Duodenal mucosa (tissue), 2 donors: Measurements from ENCODE around the gene PRR16.

Source experiments
- H3K27ac ChIP-seq: one replicate; pipeline ENCODE4 v1.7.0; 2013; ENCODE audit warnings: low read depth, low read length
- H3K27me3 ChIP-seq, 2 donors: one replicate each; pipeline ENCODE4 v1.7.0; 2013; ENCODE audit warnings: low read length in 2 of 2, control low read depth in 1 of 2; ENCODE audit not compliant: insufficient read depth in 2 of 2, control insufficient read depth in 1 of 2
- H3K36me3 ChIP-seq, 2 donors: one replicate each; pipeline ENCODE4 v1.7.0; 2013; ENCODE audit warnings: low read length in 2 of 2, control low read depth in 1 of 2; ENCODE audit not compliant: insufficient read depth in 2 of 2, control insufficient read depth in 1 of 2
- H3K4me1 ChIP-seq, 2 donors: one replicate each; pipeline ENCODE4 v1.7.0; 2013; ENCODE audit warnings: low read length in 2 of 2, control low read depth in 1 of 2; ENCODE audit not compliant: insufficient read depth in 2 of 2, control insufficient read depth in 1 of 2
- H3K4me3 ChIP-seq, 2 donors: one replicate each; pipeline ENCODE4 v1.7.0; 2013; ENCODE audit warnings: low read length in 2 of 2, low read depth in 1 of 2
- H3K9ac ChIP-seq, 2 donors: one replicate each; pipeline ENCODE4 v1.7.0; 2013; ENCODE audit warnings: low read length in 2 of 2, low read depth in 1 of 2
- H3K9me3 ChIP-seq, 2 donors: one replicate each; pipeline ENCODE4 v1.7.0; 2013; ENCODE audit warnings: low read length in 2 of 2, control low read depth in 1 of 2; ENCODE audit not compliant: control insufficient read depth in 1 of 2

PRR16 gene

GRCh38 chr5:120446068-120446492 lies 18.0 kb upstream of the PRR16 start:
- Histone ChIP-seq H3K4me1 (no peaks in the 10 kb centered on the region), H3K36me3 (no peaks in the 10 kb centered on the region), H3K27me3 (no peaks in the 10 kb centered on the region), H3K9ac (no peak overlapping the region), H3K9me3 (no peaks in the 10 kb centered on the region), H3K4me3 (no peak overlapping the region), H3K27ac (no peak overlapping the region)

- Histone ChIP-seq H3K27me3 (no peaks in the 10 kb centered on the region), H3K27ac (no peak overlapping the region), H3K4me3 (no peak overlapping the region), H3K9me3 (no peaks in the 10 kb centered on the region), H3K4me1 (no peaks in the 10 kb centered on the region), H3K36me3 (no peaks in the 10 kb centered on the region), H3K9ac (no peak overlapping the region)
Observed at GRCh38 chr5:120446901-120447300, 17.2 kb upstream of the PRR16 start.

GRCh38 chr5:120447706-120448239 lies 16.3 kb upstream of the PRR16 start:
- no peaks in the 10 kb centered on the region for H3K9me3 ChIP-seq
- no peaks in the 10 kb centered on the region for H3K27me3 ChIP-seq
- H3K4me3 ChIP-seq: no peak overlapping the region
- H3K36me3 ChIP-seq: no peaks in the 10 kb centered on the region
- H3K9ac ChIP-seq: no peak overlapping the region
- H3K4me1 ChIP-seq: no peaks in the 10 kb centered on the region
- no peak overlapping the region for H3K27ac ChIP-seq

- no peak overlapping the region for H3K27ac ChIP-seq
Observed at GRCh38 chr5:120449501-120449900, 14.6 kb upstream of the PRR16 start.

DNA sequence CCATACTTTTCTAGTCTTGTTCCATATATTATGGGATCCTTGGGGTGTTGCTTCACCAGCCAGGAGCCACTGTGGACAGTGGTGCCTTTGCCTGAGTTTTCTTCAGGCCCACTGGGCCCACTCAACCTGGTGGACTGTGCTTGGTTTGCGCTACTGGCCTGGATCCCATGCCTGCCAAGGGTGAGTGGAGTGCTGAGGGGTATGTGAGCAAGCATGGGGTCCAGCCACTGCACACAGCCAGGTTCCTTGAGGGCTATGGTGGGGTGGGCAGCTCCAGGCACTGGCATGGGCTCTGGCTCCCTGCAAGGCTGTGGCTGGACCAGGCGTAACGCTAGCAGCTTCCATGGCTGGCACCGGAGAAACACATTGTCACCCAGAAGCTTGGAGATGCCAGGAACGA lies 13.2 kb upstream of the PRR16 start:
- Histone ChIP-seq H3K36me3 (no peaks in the 10 kb centered on the region), H3K27ac (no peak overlapping the region), H3K4me3 (no peak overlapping the region), H3K9me3 (no peaks in the 10 kb centered on the region), H3K9ac (no peak overlapping the region), H3K4me1 (no peaks in the 10 kb centered on the region), H3K27me3 (no peaks in the 10 kb centered on the region)

More at GRCh38 chr5:120449501-120449900, 14.6 kb upstream of the PRR16 start:
- H3K9me3 ChIP-seq: no peaks in the 10 kb centered on the region
- no peaks in the 10 kb centered on the region for H3K27me3 ChIP-seq
- H3K9ac ChIP-seq: no peak overlapping the region
- H3K36me3 ChIP-seq: no peaks in the 10 kb centered on the region
- H3K4me1 ChIP-seq: no peaks in the 10 kb centered on the region
- no peak overlapping the region for H3K4me3 ChIP-seq

DNA sequence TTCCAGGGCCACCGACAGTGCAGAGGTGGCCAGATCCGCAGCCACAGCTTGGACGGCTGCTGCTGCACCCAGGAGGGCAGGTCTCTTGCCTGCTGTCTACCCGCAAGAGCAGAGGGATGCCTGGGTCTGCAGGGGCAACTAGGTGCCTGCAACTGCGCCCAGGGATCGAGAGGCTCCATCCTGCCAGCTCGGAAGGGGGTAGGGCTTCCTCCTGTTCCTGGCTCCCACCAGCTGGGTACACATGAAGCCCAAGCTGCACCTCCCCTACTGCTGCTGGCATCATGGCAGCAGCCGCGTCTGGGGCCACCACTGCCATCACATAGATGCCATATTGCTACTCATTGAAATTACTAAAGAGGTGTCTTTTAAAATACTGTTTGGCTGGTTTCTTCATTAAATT lies 12.7 kb upstream of the PRR16 start:
- Histone ChIP-seq H3K9ac (no peak overlapping the region), H3K9me3 (no peaks in the 10 kb centered on the region), H3K36me3 (no peaks in the 10 kb centered on the region), H3K27ac (no peak overlapping the region), H3K4me3 (no peak overlapping the region), H3K4me1 (no peaks in the 10 kb centered on the region), H3K27me3 (no peaks in the 10 kb centered on the region)

GRCh38 chr5:120452471-120452870 lies 11.6 kb upstream of the PRR16 start:
- H3K27ac ChIP-seq: no peak overlapping the region

DNA sequence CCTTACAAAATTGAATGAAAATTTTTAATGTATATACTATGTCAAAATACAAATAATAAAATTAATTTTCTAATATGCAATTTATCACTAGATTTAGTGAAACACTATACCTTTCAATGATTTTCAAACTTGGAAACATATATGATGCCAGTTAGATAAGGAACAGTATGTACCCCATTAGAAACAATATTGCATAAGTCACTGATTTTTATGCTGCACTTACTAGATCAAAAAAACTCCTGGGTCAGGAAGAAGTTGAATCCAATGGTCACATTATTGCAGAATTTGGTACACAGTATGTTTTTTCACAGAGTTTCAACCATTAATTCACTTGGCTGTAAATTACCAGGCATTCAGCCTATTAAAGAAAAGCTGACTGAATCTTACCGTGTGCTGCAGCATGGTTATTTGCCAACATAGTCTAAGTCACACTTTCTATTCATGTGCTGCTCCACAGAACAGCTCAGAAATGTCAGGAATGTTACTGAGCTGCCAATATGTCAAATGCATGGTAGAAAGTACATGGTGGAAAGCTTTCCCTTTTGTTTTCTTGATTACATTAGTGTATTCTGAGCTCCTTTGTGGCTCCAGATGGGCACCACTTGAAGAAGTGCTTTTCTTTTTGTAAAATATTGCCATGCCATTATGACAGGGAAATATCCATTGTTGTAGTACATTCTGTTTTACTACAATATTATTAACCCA lies 9.9 kb upstream of the PRR16 start:
- H3K9ac ChIP-seq: no peak overlapping the region
- H3K9me3 ChIP-seq: no peaks in the 10 kb centered on the region
- H3K4me1 ChIP-seq: no peaks in the 10 kb centered on the region
- H3K27me3 ChIP-seq: no peaks in the 10 kb centered on the region
- no peak overlapping the region for H3K4me3 ChIP-seq
- no peaks in the 10 kb centered on the region for H3K36me3 ChIP-seq
- H3K27ac ChIP-seq: no peak overlapping the region

More at GRCh38 chr5:120452471-120452870, 11.6 kb upstream of the PRR16 start:
- Histone ChIP-seq H3K4me1 (no peaks in the 10 kb centered on the region), H3K36me3 (no peaks in the 10 kb centered on the region), H3K9me3 (no peaks in the 10 kb centered on the region), H3K9ac (no peak overlapping the region), H3K4me3 (no peak overlapping the region), H3K27me3 (no peaks in the 10 kb centered on the region)

DNA sequence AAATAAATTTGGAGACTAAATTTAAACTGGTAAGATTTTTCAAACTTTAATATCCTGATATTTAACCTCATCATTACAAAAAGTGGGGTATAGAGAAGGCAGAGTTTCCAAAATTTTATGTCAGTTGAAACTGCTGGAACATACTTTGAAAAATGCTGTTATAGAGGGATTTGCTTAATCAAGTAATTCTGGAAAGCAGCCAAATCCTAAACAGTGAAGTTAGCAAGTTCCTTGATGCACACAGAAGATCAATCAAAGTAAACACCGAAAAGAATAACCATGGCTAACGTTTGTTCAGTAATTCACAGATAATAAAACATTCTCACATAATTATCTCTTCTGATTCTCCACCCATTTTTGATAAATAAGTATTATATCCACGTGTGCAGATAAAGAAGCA lies 8.1 kb upstream of the PRR16 start:
- H3K4me3 ChIP-seq: no peak overlapping the region
- no peaks in the 10 kb centered on the region for H3K27me3 ChIP-seq
- no peaks in the 10 kb centered on the region for H3K4me1 ChIP-seq
- H3K27ac ChIP-seq: no peak overlapping the region
- H3K36me3 ChIP-seq: no peaks in the 10 kb centered on the region
- H3K9ac ChIP-seq: no peak overlapping the region
- no peaks in the 10 kb centered on the region for H3K9me3 ChIP-seq

- Histone ChIP-seq H3K4me3 (peak overlapping the region; percentile 72 to 80), H3K4me1 (no peaks in the 10 kb centered on the region), H3K27ac (no peak overlapping the region), H3K9me3 (no peaks in the 10 kb centered on the region), H3K27me3 (peaks cover under 1 to 4% of the 10 kb centered on the region in 2 donors), H3K36me3 (no peaks in the 10 kb centered on the region), H3K9ac (peak overlapping the region in 1 of 2 donors; percentile 18)
Observed at GRCh38 chr5:120457839-120458507, 6.1 kb upstream of the PRR16 start.
